Mesodermal cell (in vitro differentiated cells): Measurements from ENCODE around the gene MBD3L2B. TPM values are rescaled to one million over a fixed set of nuclear protein-coding genes. Genes with fewer than 3 reads are reported as not detected.
"Not testable (repeated sequence)": the region's sequence is repeated elsewhere in the genome, so short reads cannot be mapped to it uniquely, and the experiment has no call there.

Experiments used
- H3K27ac ChIP-seq: 2 replicates; pipeline ENCODE4 v1.7.0; 2013; ENCODE audit warnings: mild to moderate bottlenecking, low read depth, low read length, moderate library complexity; ENCODE audit not compliant: severe bottlenecking
- H3K36me3 ChIP-seq: 2 replicates; pipeline ENCODE4 v1.7.1; 2013; ENCODE audit warnings: mild to moderate bottlenecking, low read length, moderate library complexity; ENCODE audit not compliant: control insufficient read depth, insufficient read depth
- H3K4me1 ChIP-seq: one replicate; pipeline ENCODE4 v1.7.1; 2013; ENCODE audit warnings: mild to moderate bottlenecking, low read length; ENCODE audit not compliant: insufficient read depth, control insufficient read depth, poor library complexity, severe bottlenecking
- H3K4me3 ChIP-seq: 2 replicates; pipeline ENCODE4 v1.7.0; 2013; ENCODE audit warnings: low read length, control low read depth, mild to moderate bottlenecking; ENCODE audit not compliant: insufficient read depth, poor library complexity, severe bottlenecking; ENCODE audit errors: extremely low read depth
- H3K9me3 ChIP-seq: 2 replicates; pipeline ENCODE4 v1.7.1; 2013; ENCODE audit warnings: mild to moderate bottlenecking, low read length, moderate library complexity; ENCODE audit not compliant: control insufficient read depth
- WGBS, 2 experiments: methylation state at CpG; one replicate each; pipeline ENCODE4 v1.1.5; 2013; ENCODE audit warnings: missing lambda C conversion rate in 2 of 2; ENCODE audit not compliant: insufficient coverage in 2 of 2; 5-methylcytosine and 5-hydroxymethylcytosine counted together
- polyA plus RNA-seq, 2 experiments: library from polyadenylated mRNA; stranded (reverse); fragments of 50-300 nt; gene quantifications; one replicate each; pipeline ENCODE4 v1.2.3, GENCODE V29; 2013

The MBD3L2B gene
- not detected for polyA plus RNA-seq (2013, experiment 1 of 2)
- polyA plus RNA-seq (2013, experiment 2 of 2): not detected

DNA sequence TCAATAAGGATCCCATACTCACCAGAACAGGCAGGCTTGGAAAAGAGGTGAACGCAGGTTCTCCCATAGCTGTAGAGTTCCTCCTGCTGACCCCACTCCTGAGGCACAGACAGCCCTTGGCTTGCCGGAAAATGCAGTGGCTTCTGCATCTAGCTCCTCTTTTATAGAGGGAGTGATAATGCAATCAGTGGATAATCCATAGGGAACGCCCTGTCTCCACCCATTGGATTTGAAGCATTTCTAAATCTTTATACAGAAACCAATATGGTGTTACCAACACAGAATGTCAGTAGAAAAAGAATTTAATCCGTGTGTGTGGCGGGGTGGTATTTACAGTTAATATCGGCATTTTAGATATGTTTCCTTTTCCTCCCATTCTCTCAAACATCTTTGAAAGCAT is at the start of gene MBD3L2B:
Gene MBD3L2B, minus strand, starts transcription at position 101 of the 400 bp plus-strand sequence. Its CDS starts 34 bp downstream, at position 67.
- no CpG with 5 or more reads among the region's 6 CpGs for WGBS, 2 experiments
- not testable (repeated sequence) for H3K27ac ChIP-seq, H3K4me3 ChIP-seq, H3K36me3 ChIP-seq, H3K4me1 ChIP-seq
- peaks cover 11% of the 10 kb centered on the region for H3K9me3 ChIP-seq

DNA sequence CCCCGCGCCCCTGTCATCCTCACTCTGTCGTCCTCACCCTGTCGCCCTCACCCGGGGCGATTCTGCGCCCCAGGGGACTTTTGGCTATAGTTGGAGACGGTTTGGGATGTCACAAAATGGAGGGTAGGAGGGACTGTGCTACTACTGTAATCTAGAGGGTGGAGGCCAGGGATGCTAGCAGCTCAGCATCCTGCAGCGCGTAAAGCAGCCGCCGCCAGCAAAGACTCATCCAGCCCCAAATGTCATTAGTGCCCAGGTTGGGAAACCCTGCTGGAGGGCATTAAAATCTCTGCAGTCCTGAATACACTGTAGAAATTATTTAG is 48.6 kb upstream of the MBD3L2B start:
- H3K36me3 ChIP-seq: peaks cover 43% of the 10 kb centered on the region
- 2 to 4% methylated on average over 6 to 7 of the region's 12 CpGs for WGBS, 2 experiments
- H3K4me3 ChIP-seq: peak overlapping the region; percentile 97
- H3K27ac ChIP-seq: peak overlapping the region; percentile 80
- H3K4me1 ChIP-seq: no peaks in the 10 kb centered on the region
- peaks cover 3% of the 10 kb centered on the region for H3K9me3 ChIP-seq

DNA sequence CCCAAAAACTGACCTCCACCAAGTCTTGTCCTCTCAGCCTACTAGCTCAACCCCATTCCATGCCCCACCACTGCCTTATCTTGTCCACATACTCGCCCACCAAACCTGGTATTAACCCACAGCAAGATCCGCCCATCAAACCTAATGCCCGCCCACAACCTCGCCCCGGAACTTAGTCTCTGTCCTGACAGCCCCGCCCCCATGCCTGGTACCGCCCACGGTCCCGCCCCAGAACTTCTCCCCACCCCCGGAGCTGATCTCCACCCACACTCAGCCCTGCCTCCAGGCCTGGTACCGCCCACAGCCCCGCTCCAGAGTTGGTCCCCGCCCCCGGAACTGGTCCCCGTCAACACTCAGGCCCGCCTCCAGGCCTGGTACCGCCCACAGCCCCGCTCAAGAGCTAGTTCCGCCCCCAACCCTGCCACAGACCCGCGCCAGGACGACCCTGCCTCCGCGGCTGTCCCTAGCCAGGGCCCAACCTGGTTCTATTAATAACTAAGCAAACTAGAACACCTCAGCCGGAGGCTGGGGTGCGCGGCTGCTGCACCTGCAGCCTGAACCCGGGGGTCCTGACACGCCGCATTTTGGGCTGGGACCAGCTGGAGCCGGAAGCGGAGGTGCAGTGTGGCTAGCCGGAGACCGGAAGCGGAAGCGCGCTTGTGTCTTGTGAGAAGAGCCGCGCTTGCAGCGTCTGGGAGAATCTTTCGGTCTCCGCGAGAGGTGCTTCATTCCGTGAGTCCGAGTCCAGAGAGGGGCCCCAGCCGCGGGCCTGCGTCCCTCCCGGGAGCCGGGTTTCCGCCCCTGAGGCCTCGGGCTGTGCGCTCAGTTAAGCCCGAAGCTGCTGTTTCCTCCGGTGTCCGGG is 48.0 kb upstream of the MBD3L2B start, which contains the start of gene ZNF557:
Gene ZNF557, plus strand, starts transcription at position 662 of the 862 bp plus-strand sequence. CDS start 5,372 bp downstream, outside the sequence.
- Histone ChIP-seq H3K4me3 (peak within 1 kb of the TSS; percentile 97), H3K4me1 (no peaks in the 10 kb centered on the region), H3K27ac (peak within 1 kb of the TSS; percentile 80), H3K9me3 (peaks cover 4% of the 10 kb centered on the region), H3K36me3 (peaks cover 37% of the 10 kb centered on the region)
- WGBS, 2 experiments: 1 to 3% methylated on average over 48 to 51 of the region's 56 CpGs

DNA sequence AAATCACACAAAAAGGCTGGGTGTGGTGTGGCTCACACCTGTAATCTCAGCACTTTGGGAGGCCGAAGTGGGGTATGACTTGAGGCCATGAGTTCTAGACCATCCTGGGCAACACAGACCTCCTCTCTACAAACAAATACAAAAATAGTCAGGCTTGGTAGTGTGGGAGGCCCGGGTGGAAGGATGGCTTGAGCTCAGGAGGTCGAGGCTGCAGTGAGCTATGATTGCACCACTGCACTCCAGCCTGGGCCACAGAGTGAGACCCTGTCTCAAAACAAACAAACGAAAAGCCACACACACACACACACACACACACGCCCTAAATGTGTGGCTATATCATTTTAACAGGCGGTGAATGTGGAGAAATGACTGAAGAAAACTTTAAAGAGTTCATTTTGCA is 47.4 kb upstream of the MBD3L2B start:
- peaks cover 7% of the 10 kb centered on the region for H3K9me3 ChIP-seq
- WGBS, 2 experiments: 90% methylated on average over 2 of the region's 6 CpGs; no CpG with 5 or more reads in 1 of the 2 experiments
- H3K4me3 ChIP-seq: peak overlapping the region; percentile 97

DNA sequence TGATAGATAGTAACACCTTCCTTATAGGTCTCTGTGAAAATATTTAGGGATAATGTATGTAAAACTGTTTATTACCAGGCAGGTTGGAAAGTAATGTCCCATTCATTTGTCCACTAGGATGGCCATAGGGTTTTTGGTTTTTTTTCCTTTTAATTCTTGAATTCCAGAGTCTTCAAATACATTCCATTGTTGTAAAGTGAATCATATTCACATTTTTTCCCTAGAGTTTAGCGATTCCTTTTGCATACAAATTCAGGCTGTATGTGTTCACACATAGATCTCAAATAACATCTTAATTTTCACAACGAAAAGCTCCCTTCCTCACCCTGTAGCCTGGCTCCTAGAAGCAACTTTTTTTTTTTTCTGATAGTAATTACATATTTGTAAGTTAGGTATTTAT is 46.5 kb upstream of the MBD3L2B start:
- H3K4me1 ChIP-seq: no peaks in the 10 kb centered on the region
- H3K27ac ChIP-seq: no peak overlapping the region
- no peak overlapping the region for H3K4me3 ChIP-seq
- H3K9me3 ChIP-seq: peaks cover 7% of the 10 kb centered on the region
- peaks cover 21% of the 10 kb centered on the region for H3K36me3 ChIP-seq
- WGBS, 2 experiments: 83 to 100% methylated on average over 1 of the region's 2 CpGs

More for the DNA sequence above, 47.4 kb upstream of the MBD3L2B start:
- Histone ChIP-seq H3K4me1 (no peaks in the 10 kb centered on the region), H3K27ac (no peak overlapping the region), H3K36me3 (peaks cover 30% of the 10 kb centered on the region)

DNA sequence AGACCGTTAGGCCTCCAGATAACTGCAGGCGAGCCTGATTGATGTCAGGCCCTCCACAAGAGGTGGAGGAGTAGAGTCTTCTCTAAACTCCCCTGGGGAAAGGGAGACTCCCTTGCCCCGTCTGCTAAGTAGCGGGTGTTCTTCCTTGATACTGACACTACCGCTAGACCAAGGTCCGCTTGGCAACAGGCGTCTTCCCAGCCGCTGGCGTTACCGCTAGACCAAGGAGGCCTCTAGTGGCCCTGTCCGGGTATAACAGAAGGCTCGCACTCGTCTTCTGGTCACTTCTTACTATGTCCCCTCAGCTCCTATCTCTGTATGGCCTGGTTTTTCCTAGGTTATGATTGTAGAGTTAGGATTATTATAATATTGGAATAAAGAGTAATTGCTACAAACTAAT is 45.9 kb upstream of the MBD3L2B start:
- H3K27ac ChIP-seq, H3K4me1 ChIP-seq, H3K9me3 ChIP-seq, H3K4me3 ChIP-seq: not testable (repeated sequence)
- H3K36me3 ChIP-seq: peaks cover 16% of the 10 kb centered on the region
- 40 to 52% methylated on average over 9 to 11 of the region's 13 CpGs for WGBS, 2 experiments

DNA sequence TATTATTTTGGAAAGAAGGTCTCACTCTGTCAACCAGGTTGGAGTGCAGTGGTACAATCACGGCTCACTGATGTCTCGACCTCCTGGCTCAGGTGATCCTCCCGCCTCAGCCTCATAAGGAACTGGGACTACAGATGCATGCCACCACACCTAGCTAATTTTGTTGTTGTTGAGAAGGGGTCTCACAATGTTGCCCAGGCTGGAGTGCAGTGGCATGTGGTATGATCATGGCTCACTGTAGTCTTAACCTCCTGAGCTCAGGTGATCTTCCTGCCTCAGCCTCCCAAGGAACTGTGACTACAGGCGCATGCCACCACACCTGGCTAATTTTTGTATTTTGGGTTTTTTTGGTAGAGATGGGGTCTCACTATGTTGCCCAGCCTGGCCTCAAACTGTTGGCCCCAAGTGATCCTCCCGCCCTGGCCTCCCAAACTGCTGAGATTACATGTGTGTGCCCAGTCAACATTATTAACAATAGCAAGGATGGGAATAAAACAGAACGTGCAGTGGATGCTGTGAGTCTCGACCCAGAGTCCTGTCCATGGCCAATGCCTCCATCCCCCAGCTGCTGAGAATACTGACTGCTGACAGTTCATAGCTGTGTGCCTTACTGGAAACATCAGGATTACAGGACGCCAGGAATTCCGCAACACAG is 42.7 kb upstream of the MBD3L2B start:
- H3K4me1 ChIP-seq: no peaks in the 10 kb centered on the region
- H3K36me3 ChIP-seq: no peaks in the 10 kb centered on the region
- H3K27ac ChIP-seq: no peak overlapping the region
- H3K4me3 ChIP-seq: no peak overlapping the region
- 81 to 92% methylated on average over 6 to 8 of the region's 9 CpGs for WGBS, 2 experiments
- peaks cover 7% of the 10 kb centered on the region for H3K9me3 ChIP-seq

DNA sequence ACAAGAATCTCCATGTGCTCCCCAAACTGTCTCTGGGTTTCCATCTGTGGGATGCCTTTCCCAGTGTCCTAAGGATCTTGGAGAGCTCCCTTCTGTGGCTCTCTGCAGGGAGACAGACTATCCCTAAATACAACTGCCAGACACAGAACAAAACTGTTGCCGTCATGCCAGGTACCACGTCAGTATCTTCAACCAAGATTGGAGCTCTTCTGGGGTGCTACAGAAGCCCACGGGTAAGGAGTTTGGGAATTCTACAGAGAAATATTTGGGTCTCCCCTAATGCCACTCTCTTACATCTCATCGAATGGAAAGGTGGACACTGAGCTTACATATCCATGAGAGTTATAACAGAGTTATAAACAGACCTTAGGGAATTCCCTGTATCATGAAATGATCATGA is 42.1 kb upstream of the MBD3L2B start:
- no peak overlapping the region for H3K27ac ChIP-seq
- H3K4me3 ChIP-seq: no peak overlapping the region
- H3K4me1 ChIP-seq: no peaks in the 10 kb centered on the region
- H3K9me3 ChIP-seq: peaks cover 4% of the 10 kb centered on the region
- no peaks in the 10 kb centered on the region for H3K36me3 ChIP-seq
- WGBS, 2 experiments: 76 to 80% methylated on average over 3 of the region's 4 CpGs

DNA sequence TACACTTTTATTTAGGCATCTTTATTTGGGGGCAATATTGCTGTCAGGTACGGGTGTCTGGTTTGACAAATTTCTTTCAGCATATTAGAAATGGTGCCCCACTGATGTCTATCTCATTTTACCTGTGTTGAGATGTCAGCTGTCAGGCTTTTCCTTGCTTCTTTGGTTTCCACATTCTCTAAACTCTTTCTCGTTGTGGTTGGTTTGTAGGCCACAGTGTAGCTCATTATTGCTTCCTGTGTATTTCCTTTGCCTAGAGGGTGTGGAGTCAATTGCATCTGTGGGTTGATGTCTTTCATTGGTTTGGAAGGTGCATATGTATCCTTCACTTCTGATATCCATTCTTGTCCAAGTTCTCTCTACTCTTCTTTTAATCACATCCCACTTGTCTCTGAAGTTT is 38.7 kb upstream of the MBD3L2B start:
- 80% methylated on average over 1 of the region's 2 CpGs; no CpG with 5 or more reads in 1 of the 2 experiments for WGBS, 2 experiments
- not testable (repeated sequence) for H3K4me1 ChIP-seq, H3K36me3 ChIP-seq, H3K9me3 ChIP-seq, H3K4me3 ChIP-seq, H3K27ac ChIP-seq

DNA sequence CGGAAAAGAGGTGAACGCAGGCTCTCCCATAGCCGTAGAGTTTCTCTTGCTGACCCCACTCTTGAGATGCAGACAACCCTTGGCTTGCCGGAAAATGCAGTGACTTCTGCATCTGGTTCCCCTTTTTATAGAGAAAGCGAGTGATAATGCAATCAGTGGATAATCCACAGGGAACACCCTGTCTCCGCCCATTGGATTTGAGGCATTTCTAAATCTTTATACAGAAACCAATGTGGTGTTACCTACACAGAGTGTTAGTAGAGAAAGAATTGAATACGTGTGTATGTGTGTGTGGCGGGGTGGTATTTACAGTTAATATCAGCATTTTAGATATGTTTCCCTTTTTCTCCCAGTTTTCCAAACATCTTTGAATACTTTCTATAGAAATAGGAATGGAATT is 37.3 kb upstream of the MBD3L2B start, which contains the start of gene MBD3L3:
Gene MBD3L3, minus strand, starts transcription at position 101 of the 400 bp plus-strand sequence. Its CDS starts 71 bp downstream, at position 30.
- H3K27ac ChIP-seq, H3K36me3 ChIP-seq, H3K9me3 ChIP-seq, H3K4me1 ChIP-seq, H3K4me3 ChIP-seq: not testable (repeated sequence)
- no CpG with 5 or more reads among the region's 8 CpGs for WGBS, 2 experiments
